Measurements from ENCODE around the gene PPP1R37. TPM values are rescaled to one million over a fixed set of nuclear protein-coding genes. Genes with fewer than 3 reads are reported as not detected.

Gene PPP1R37
- total RNA-seq, 2 donors from 2014 or later: 19.8 to 27.7 TPM

DNA sequence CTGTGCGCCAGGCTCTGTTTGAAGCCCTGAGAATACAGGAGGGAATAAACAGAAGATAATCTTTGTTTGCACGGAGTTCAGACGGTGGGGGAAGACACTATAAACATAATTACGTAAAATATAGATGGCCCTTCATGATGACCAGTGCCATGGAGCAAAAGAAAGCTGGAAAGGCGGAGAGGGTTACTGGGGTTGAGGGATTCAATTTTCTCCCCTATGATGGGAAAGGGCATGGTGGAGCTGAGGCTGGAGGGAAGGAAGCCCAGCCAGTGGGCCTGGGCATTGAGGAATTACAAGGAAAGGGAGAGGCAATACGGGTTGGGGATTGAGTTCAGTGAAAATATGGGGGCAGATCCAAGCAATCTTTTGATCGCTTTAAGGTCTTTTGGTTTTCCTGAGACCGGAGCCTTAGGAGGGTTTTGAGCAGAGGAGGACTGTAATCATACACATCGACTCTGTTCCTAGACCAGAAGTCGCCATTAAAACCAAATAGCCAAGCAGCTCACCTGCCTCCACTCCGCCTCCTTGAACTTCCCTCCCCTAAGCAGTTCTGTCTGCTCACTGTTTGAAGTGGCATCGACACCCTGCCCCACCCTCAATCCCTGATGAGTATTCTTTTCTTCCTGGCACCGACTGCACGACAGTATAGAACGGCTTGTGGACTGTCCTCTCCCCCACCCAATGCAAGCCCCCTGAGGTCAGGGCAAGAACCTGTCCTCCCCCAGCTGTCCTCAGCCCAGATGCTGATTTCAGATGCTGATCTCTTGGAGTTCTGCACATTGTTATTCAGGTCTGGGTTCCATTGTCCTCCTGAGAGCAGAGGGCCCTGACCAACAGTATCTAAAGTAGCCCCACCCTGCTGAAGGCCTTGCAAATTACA lies 15.9 kb upstream of the PPP1R37 start:
- Mint-ChIP-seq H3K4me3 (peak overlapping the region; percentile 82), H3K36me3 (ENCODE audit: low read depth) (peaks cover 30% of the 10 kb centered on the region), H3K4me1 (peaks cover 21% of the 10 kb centered on the region), H3K9me3 (no peaks in the 10 kb centered on the region), H3K27ac (peak overlapping the region; percentile 41), H3K27me3 (no peaks in the 10 kb centered on the region)
- ATAC-seq (replicated peaks): no peak

DNA sequence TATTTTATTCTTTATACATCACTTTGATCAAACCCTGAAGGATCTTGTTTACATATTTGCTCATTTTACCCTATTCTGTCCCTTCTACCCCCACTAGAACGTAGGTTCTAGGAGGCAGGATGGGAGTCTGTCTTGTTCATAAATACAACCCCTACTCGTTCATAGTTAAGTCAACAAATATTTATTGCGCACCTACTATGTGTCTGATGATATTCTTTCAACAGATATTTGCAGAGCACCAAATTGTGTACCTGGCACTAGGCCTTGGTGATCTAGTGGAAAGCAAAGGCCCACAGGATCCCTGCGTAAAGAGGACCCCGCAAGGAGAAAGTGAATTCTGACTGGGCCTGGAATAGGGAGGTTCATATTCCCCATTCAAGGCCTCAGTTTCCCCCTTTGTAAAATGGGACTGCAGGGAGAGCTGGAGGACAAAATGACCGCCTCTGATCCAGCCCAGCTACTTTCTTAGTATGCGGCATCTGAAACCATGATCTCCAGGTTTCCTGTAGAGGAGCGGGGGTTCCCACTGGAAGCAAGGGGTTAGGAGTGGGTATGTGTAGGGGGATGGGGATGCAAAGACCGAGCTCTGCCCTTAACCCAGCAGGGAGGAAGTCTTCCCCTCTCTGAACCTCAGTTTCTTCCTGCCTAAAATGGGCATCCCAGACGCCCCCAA lies 14.5 kb upstream of the PPP1R37 start:
- H3K4me3 Mint-ChIP-seq: peak overlapping the region; percentile 98
- H3K4me1 Mint-ChIP-seq: peaks cover 24% of the 10 kb centered on the region
- peaks cover 45% of the 10 kb centered on the region for H3K36me3 Mint-ChIP-seq (ENCODE audit: low read depth)
- peak overlapping the region; percentile 22 for H3K27ac Mint-ChIP-seq
- ATAC-seq (replicated peaks): no peak
- H3K9me3 Mint-ChIP-seq: no peaks in the 10 kb centered on the region
- no peaks in the 10 kb centered on the region for H3K27me3 Mint-ChIP-seq

DNA sequence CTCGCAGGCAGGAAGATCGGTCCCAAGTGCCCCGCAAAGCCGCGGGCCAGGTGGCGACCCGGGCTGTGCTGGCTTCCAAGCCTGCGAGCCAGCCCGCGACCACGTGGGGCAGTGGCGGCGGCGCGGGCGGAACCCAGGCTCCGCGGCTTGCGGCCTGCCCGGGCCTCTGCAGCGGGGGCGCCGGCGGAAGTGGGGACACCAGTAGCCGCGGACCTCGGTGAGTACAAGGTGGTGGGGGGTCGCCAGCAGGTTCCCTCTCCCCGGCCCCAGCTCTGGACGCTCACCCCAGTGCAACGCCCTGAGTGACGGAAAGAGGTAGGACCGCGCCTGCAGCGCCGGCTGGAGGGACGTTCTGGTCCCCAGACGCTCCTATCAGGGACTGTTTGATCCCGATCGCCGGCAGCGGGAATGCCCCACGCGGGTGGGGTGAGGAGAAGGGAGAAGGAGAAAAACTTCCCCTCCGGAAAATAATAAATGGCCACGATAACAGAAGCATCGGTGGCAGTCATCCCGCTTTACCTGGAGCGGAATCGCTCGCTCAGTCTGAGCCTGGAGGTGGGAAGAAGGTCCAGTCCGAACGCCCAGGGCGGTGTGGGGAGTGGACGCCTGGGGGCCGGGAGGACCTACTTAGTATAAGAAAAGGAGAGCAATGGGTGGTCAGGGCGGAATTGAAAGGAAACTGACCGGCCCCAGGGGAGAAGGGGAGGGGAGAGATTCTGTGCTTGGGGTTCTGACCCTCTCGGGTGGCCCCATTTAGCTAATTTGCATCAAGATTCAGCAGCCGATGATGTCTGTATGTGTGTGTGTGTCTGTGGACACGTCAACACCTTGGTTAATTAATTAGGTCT lies 13.7 kb upstream of the PPP1R37 start, which contains the start of gene GEMIN7:
Gene GEMIN7 (plus strand): TSS at position 198 of the 848 bp plus-strand sequence. CDS start 10,855 bp downstream, outside the sequence.
- peak; percentile 64 for ATAC-seq (replicated peaks)
- Mint-ChIP-seq H3K27ac (peak within 1 kb of the TSS; percentile 98), H3K9me3 (no peaks in the 10 kb centered on the region), H3K27me3 (no peaks in the 10 kb centered on the region), H3K4me3 (peak within 1 kb of the TSS; percentile 98), H3K4me1 (peaks cover 24% of the 10 kb centered on the region), H3K36me3 (ENCODE audit: low read depth) (peaks cover 47% of the 10 kb centered on the region)

DNA sequence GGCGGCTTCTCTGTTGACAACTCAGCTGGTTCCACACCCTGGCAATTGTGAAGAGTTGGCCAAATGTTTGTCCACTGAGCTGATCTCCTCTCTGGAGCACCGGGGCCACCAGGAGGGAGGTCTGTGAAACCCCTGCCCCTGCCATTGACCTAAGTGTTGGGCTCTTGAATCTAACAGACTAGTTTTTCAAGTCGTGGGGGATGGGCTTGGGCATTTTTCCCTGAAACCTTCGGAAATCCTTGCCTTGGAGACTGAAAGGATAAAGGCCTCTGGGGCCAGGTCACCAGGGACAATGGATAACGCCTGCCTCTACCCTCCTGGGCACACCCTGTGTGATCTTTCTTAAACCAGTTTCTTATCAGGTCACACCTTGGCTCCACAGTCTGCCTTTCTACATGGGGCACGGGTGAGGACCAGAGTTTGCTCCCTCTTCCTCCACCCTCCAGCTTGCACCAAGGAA lies 13.0 kb upstream of the PPP1R37 start:
- Mint-ChIP-seq H3K4me3 (peak overlapping the region; percentile 98), H3K27ac (peak overlapping the region; percentile 98), H3K36me3 (ENCODE audit: low read depth) (peaks cover 49% of the 10 kb centered on the region), H3K27me3 (no peaks in the 10 kb centered on the region), H3K9me3 (no peaks in the 10 kb centered on the region), H3K4me1 (peaks cover 24% of the 10 kb centered on the region)
- ATAC-seq (replicated peaks): no peak

DNA sequence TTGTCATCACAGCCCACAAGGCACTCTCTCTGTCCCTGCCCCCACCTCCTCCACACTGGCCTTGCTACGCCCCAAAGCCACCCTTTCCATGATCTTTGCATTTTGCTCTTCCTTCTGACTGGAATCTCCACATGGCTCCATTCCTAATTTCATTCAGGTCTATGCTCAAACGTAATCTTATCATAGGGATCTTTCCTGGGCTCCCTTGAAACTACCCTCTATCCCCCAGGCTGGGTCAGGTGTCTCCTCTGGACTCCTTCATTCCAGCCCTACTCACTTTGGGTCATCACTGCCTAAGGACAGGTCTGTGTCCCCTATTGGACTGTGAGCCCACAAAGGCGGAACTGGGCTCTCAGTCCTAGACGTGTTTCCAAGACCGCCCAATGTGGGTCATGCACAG lies 10.8 kb upstream of the PPP1R37 start:
- Mint-ChIP-seq H3K36me3 (ENCODE audit: low read depth) (peaks cover 68% of the 10 kb centered on the region), H3K27me3 (no peaks in the 10 kb centered on the region), H3K4me3 (peak overlapping the region; percentile 98), H3K9me3 (no peaks in the 10 kb centered on the region), H3K27ac (peak overlapping the region; percentile 98), H3K4me1 (peaks cover 18% of the 10 kb centered on the region)
- ATAC-seq (replicated peaks): no peak

DNA sequence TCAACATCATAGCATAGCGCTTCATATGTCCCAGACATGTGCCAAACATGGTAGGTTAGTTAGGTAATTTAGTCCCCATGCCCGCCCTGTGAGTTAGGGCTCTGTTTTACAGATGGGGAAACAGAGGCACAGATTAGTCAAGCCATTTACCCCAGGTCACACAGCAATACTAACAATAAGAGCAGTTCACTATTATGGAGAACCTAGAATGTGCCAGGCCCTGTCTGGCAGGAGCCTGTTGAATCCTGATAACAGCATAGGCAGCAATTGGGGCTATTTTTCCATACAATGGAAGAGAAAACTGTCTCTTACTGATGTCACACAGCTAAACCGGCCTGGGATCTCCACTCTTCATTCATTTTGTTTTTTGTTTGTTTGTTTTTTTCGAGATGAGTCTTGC lies 6.5 kb upstream of the PPP1R37 start:
- no peaks in the 10 kb centered on the region for H3K27me3 Mint-ChIP-seq
- no peaks in the 10 kb centered on the region for H3K9me3 Mint-ChIP-seq
- H3K27ac Mint-ChIP-seq: no peak overlapping the region
- no peak overlapping the region for H3K4me3 Mint-ChIP-seq
- peaks cover 20% of the 10 kb centered on the region for H3K4me1 Mint-ChIP-seq
- H3K36me3 Mint-ChIP-seq (ENCODE audit: low read depth): peaks cover 87% of the 10 kb centered on the region
- no peak for ATAC-seq (replicated peaks)

DNA sequence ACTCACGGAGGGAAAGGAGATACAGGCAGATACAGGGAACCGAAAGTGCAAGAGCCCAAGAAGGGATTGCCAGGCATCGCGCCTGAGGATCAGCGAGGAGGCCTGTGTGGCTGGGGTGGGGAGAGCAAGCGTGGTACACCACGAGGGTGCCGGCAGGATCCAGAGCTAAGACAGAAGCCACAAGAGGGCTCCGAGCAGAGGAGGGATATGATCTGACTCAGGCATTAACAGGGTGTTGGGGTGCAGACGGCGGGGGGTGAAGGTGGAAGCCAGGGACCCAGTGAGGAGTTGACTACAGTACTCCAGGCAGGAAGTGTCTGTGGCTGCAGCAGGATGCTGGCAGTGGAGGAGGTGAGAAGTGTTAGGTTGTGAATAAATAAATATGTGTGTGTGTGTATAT lies 5.4 kb upstream of the PPP1R37 start:
- no peaks in the 10 kb centered on the region for H3K9me3 Mint-ChIP-seq
- peaks cover 18% of the 10 kb centered on the region for H3K4me1 Mint-ChIP-seq
- peak overlapping the region; percentile 30 for H3K4me3 Mint-ChIP-seq
- H3K27me3 Mint-ChIP-seq: no peaks in the 10 kb centered on the region
- ATAC-seq (replicated peaks): peak; percentile 12
- peak overlapping the region; percentile 63 for H3K27ac Mint-ChIP-seq
- H3K36me3 Mint-ChIP-seq (ENCODE audit: low read depth): peaks cover 87% of the 10 kb centered on the region

DNA sequence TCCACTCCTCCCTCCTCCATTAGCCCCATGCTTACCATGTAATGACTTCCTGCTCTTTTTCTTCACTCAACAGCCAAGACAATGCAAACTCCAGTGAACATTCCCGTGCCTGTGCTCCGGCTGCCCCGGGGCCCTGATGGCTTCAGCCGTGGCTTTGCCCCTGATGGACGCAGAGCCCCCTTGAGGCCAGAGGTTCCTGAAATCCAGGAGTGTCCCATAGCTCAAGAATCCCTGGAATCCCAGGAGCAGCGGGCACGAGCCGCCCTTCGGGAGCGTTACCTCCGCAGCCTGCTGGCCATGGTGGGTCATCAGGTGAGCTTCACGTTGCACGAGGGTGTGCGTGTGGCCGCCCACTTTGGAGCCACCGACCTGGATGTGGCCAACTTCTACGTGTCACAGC lies 2.9 kb upstream of the PPP1R37 start:
- H3K9me3 Mint-ChIP-seq: no peaks in the 10 kb centered on the region
- ATAC-seq (replicated peaks): no peak
- peaks cover 96% of the 10 kb centered on the region for H3K36me3 Mint-ChIP-seq (ENCODE audit: low read depth)
- H3K27me3 Mint-ChIP-seq: no peaks in the 10 kb centered on the region
- H3K4me1 Mint-ChIP-seq: peaks cover 36% of the 10 kb centered on the region
- H3K4me3 Mint-ChIP-seq: no peak overlapping the region
- no peak overlapping the region for H3K27ac Mint-ChIP-seq

DNA sequence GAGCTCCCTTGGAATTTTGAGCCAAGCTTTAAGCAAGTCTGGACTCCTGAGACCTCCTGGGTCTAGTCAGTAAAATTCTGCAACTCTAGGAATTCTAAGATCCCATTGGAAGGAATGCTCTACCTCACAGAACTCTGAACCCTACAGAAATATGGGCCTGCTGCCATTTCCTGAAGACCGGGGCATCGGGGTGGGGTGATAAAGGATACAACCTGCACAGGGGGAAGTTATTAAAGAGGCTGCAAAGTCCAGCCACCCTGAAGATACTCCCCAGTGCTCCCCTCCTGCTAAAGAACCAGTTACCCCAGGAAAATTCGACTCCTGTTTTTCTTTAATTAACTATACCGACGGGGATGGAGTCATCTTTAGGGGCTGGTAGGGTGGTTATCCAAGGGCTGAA lies 2.4 kb upstream of the PPP1R37 start:
- Mint-ChIP-seq H3K27ac (no peak overlapping the region), H3K4me1 (peaks cover 36% of the 10 kb centered on the region), H3K9me3 (no peaks in the 10 kb centered on the region), H3K4me3 (peak overlapping the region; percentile 98), H3K27me3 (no peaks in the 10 kb centered on the region), H3K36me3 (ENCODE audit: low read depth) (peaks cover 91% of the 10 kb centered on the region)
- no peak for ATAC-seq (replicated peaks)

DNA sequence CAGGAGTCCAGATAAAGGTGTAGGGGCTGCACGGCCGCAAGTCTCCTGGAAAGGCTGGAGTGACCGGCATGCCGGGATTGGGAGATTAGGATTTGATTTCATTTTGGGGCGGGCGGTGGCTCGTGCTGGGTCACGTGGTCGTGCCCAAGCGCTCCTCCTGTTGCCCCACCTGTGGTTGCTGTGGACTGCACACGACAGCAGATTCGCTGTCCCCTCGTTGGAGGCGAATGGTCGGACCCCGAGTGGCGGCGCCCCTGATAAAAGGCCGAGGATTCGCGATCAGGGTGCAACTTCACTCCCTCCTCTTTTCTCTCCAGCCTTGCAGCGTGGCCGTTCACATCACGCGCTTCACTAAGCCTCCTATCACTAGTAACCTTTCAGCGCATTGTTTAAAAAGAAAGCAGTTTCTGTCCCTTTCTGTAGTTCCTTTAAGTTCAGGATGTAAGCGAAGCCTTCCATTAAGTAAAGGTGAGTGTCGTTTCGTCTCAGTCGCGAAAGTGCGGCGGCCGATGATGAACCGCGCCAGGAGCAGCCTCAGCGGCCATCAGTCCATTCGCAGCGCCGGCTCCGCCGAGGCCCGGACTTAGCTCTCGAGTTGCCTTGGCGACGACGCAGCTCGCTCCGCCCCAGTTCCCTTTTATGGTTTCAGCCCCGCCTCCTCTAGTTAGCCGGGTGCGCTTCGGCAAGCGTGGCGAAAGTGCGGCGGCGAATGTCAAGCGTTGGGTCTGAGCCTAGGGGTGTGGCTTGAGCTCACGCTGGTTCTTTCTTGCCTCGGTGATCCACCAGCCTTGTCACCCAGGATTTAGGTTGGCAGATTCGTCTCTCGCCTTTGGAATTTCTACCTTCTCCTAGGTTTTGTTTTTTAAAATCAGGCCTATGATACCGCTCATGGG lies 1.7 kb upstream of the PPP1R37 start:
- H3K9me3 Mint-ChIP-seq: no peaks in the 10 kb centered on the region
- ATAC-seq (replicated peaks): peak; percentile 86
- peak overlapping the region; percentile 97 for H3K27ac Mint-ChIP-seq
- peaks cover 43% of the 10 kb centered on the region for H3K4me1 Mint-ChIP-seq
- H3K27me3 Mint-ChIP-seq: no peaks in the 10 kb centered on the region
- H3K36me3 Mint-ChIP-seq (ENCODE audit: low read depth): peaks cover 87% of the 10 kb centered on the region
- H3K4me3 Mint-ChIP-seq: peak overlapping the region; percentile 98

DNA sequence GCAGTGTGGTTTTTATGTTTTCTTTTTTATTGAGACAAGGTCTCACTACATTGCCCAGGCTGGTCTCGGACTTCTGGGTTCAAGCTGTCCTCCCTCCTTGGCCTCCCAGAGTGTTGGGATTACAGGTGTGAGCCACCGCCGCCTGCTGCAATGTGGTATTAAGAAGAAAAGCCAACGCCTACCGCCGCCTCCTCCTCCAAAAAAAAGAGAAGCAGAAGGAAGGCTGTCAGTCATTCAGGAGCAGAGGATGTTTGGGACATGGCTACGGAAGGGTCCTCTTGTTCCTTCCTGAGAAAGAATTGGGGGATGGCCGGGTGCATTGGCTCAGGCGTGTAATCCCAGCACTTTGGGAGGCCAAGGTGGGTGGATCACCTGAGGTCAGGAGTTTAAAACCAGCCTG lies 1.2 kb downstream of the PPP1R37 start:
- Mint-ChIP-seq H3K27ac (peak overlapping the region; percentile 97), H3K4me1 (peaks cover 49% of the 10 kb centered on the region), H3K4me3 (peak overlapping the region; percentile 98), H3K27me3 (no peaks in the 10 kb centered on the region), H3K9me3 (no peaks in the 10 kb centered on the region), H3K36me3 (ENCODE audit: low read depth) (peaks cover 66% of the 10 kb centered on the region)
- ATAC-seq (replicated peaks): no peak

DNA sequence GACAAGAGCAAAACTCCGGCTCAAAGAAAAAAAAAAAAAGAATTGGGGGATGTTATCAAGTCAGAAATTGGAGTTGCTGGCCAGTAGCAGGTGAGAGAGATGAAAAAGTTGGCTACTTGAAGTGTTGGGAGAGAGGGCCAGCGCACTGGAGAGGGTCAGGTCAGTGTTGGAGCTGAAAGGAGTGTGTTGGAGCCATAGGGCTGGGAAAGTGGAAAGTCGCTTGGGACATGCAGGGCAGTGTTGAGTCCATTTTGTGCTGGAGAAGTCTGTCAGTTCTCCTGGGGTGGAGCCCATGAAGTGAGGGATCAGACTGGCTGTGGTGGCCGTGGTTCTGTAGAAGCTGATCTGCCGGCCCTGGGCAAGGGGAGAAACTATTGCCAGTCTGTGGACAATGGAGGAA lies 1.7 kb downstream of the PPP1R37 start:
- Mint-ChIP-seq H3K36me3 (ENCODE audit: low read depth) (peaks cover 61% of the 10 kb centered on the region), H3K27ac (peak overlapping the region; percentile 97), H3K4me3 (peak overlapping the region; percentile 98), H3K4me1 (peaks cover 49% of the 10 kb centered on the region), H3K27me3 (no peaks in the 10 kb centered on the region), H3K9me3 (no peaks in the 10 kb centered on the region)
- ATAC-seq (replicated peaks): no peak
